ENCODE results near the gene HECTD4. TPM values are rescaled to one million over a fixed set of nuclear protein-coding genes. Genes with fewer than 3 reads are reported as not detected.

The HECTD4 gene
- total RNA-seq, 4 donors from 2014 or later, result 15.9 to 72.9 (median 45.2) TPM

DNA sequence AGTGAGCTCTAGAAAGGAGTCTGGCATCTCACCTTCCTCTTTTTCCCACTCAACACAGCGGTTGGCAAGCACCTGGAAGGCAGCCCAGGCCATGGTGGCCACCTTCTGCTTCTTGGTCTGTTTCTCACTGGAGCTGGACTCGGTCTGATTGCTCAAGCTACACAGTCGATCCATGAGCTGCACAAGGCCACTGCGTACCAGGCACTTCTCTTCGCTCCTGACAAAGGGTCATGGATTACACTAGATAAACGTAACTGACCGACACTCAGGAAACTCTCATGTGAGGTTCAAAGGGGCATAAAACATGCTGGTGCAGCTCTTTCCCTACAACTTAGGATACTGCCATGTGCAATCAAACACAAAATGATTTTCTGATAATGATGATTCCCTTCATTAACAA is 143.2 kb downstream of the HECTD4 start:
- intact Hi-C loops (cut with DNase I; ENCODE audit: low total_unique reads), result no loop called here

DNA sequence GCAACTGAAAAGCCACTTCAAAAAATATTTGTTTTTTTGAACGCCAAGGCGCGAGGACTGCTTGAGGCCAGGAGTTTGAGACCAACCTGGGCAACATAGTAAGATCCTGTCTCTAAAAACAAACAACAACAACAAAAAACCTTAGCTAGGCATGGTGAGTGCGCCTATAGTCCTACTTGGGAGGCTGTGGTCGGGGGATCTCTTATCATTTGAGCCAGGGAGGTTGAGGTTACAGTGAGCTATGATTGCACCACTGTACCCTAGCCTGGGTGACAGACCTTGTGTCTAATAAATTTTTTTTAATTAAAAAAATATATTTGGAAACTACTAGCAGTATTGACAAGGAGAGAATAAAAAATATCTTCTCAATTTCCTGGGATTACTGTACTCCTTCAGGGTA is 143.8 kb downstream of the HECTD4 start:
- intact Hi-C loops (cut with DNase I; ENCODE audit: low total_unique reads), result no loop called here

More for the DNA sequence above, 143.2 kb downstream of the HECTD4 start:
- Histone ChIP-seq H3K27me3 (no peaks in the 10 kb centered on the region), H3K4me1 (no peaks in the 10 kb centered on the region), H3K36me3 (no peaks in the 10 kb centered on the region), H3K27ac (no peak overlapping the region), H3K9me3 (no peaks in the 10 kb centered on the region), H3K4me3 (no peak overlapping the region)
- DNase-seq, result no peak
- TF ChIP-seq POLR2A (IDR thresholded peaks at IDR 0.05), result no peak
- TF ChIP-seq, protein P1, sequence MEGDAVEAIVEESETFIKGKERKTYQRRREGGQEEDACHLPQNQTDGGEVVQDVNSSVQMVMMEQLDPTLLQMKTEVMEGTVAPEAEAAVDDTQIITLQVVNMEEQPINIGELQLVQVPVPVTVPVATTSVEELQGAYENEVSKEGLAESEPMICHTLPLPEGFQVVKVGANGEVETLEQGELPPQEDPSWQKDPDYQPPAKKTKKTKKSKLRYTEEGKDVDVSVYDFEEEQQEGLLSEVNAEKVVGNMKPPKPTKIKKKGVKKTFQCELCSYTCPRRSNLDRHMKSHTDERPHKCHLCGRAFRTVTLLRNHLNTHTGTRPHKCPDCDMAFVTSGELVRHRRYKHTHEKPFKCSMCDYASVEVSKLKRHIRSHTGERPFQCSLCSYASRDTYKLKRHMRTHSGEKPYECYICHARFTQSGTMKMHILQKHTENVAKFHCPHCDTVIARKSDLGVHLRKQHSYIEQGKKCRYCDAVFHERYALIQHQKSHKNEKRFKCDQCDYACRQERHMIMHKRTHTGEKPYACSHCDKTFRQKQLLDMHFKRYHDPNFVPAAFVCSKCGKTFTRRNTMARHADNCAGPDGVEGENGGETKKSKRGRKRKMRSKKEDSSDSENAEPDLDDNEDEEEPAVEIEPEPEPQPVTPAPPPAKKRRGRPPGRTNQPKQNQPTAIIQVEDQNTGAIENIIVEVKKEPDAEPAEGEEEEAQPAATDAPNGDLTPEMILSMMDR (IDR thresholded peaks at IDR 0.05), result no peak

DNA sequence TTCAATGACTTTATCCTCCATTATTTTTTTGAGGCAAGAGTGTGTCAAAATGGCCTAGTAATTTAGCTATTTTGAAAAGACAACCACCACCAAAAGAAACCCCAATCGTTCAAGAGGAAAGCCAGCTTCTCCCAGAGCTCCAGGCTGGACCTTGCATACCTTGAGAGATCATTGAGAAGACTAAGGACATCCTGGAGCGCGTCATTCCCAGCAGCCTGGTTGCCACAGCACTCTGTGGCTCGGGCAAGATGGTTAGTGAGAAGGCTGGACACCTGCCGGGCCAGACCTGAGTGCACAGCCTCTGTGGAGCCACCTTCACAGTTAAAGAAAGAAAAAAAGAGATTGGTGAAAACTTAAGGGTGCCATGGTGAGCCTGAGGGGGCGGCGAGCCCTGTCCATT is 145.4 kb downstream of the HECTD4 start:
- intact Hi-C loops (cut with DNase I; ENCODE audit: low total_unique reads), result no loop called here
- no peaks in the 10 kb centered on the region for H3K4me1 ChIP-seq
- H3K9me3 ChIP-seq, result no peaks in the 10 kb centered on the region
- no peak overlapping the region for H3K4me3 ChIP-seq
- TF ChIP-seq, protein P1 (IDR thresholded peaks at IDR 0.05), result no peak
- TF ChIP-seq POLR2A (IDR thresholded peaks at IDR 0.05), result no peak
- no peaks in the 10 kb centered on the region for H3K36me3 ChIP-seq
- H3K27me3 ChIP-seq, result no peaks in the 10 kb centered on the region
- DNase-seq, result no peak
- H3K27ac ChIP-seq, result no peak overlapping the region

More for the DNA sequence above, 143.8 kb downstream of the HECTD4 start:
- Histone ChIP-seq H3K4me3 (no peak overlapping the region), H3K27me3 (no peaks in the 10 kb centered on the region), H3K4me1 (no peaks in the 10 kb centered on the region), H3K36me3 (no peaks in the 10 kb centered on the region), H3K9me3 (no peaks in the 10 kb centered on the region), H3K27ac (no peak overlapping the region)
- no peak for DNase-seq
- TF ChIP-seq POLR2A (IDR thresholded peaks at IDR 0.05), result no peak
- TF ChIP-seq, protein P1 (IDR thresholded peaks at IDR 0.05), result no peak

DNA sequence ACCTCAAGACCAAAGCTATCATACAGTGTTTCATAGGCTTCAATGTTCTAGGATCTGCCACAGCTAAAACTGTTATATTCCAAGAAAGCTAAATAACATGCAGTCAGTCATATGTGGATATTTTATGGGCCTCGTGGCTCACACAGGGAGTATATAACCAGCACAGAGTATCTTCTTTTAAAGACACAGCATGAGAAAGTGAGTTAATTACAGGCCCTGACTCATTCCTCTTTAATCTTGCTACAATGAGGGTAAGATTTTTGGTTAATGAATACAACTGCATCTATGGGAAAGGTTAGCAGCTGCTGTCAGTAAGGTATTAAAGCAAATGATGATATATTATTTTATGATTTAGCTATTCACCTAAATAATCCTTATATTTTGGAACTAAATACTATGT is 145.8 kb downstream of the HECTD4 start:
- TF ChIP-seq, protein P1 (IDR thresholded peaks at IDR 0.05), result no peak
- no peak for TF ChIP-seq POLR2A (IDR thresholded peaks at IDR 0.05)
- intact Hi-C loops (cut with DNase I; ENCODE audit: low total_unique reads), result no loop called here
- Histone ChIP-seq H3K36me3 (no peaks in the 10 kb centered on the region), H3K27ac (no peak overlapping the region), H3K4me1 (no peaks in the 10 kb centered on the region), H3K27me3 (no peaks in the 10 kb centered on the region), H3K4me3 (no peak overlapping the region), H3K9me3 (no peaks in the 10 kb centered on the region)
- no peak for DNase-seq

DNA sequence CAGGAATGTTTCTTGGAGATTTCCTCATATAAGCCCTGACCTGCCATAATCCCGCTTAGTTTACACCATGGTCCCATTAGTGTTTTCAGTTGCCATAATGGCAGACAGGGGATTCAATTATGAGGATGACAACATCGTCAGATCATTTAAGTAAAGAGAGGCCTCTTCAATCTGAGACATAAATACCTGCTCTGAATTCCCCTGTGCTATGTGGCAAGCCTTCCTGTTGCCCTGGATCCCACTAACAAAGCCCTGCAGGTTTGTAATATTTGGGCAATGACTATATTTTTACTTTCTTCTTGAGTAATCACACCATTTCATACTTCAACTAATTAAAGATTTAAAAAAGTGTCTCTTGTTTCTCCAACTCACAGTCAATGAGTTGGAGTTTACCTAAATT is 147.9 kb downstream of the HECTD4 start:
- intact Hi-C loops (cut with DNase I; ENCODE audit: low total_unique reads), result no loop called here
- DNase-seq, result no peak
- H3K4me3 ChIP-seq, result no peak overlapping the region
- no peak overlapping the region for H3K27ac ChIP-seq
- no peaks in the 10 kb centered on the region for H3K4me1 ChIP-seq
- no peaks in the 10 kb centered on the region for H3K9me3 ChIP-seq
- no peaks in the 10 kb centered on the region for H3K36me3 ChIP-seq
- H3K27me3 ChIP-seq, result no peaks in the 10 kb centered on the region
- TF ChIP-seq POLR2A (IDR thresholded peaks at IDR 0.05), result no peak
- TF ChIP-seq, protein P1 (IDR thresholded peaks at IDR 0.05), result no peak
